Cardiac fibroblast (primary cell): ENCODE measurements around the gene TMEM106A.

Experiments
- DNase-seq, 2 donors: peaks; one replicate each; pipeline versions ENCODE4 v3.0.0 to v3.0.0-alpha.2; 2010; ENCODE audit warnings: low read depth in 2 of 2
- H3K4me3 ChIP-seq, 2 donors: replicated peaks in 1 of 2; 1 replicate in 1 of 2; 2 replicates in 1 of 2; pipeline ENCODE4 v1.5.1; 2011; ENCODE audit warnings: low read depth in 2 of 2, low read length in 2 of 2, mild to moderate bottlenecking in 2 of 2, moderate library complexity in 1 of 2
- CTCF ChIP-seq: IDR thresholded peaks from one replicate; pipeline ENCODE4 v1.5.1; 2011; ENCODE audit warnings: low read depth, mild to moderate bottlenecking, low read length, inconsistent platforms

Gene TMEM106A

DNA sequence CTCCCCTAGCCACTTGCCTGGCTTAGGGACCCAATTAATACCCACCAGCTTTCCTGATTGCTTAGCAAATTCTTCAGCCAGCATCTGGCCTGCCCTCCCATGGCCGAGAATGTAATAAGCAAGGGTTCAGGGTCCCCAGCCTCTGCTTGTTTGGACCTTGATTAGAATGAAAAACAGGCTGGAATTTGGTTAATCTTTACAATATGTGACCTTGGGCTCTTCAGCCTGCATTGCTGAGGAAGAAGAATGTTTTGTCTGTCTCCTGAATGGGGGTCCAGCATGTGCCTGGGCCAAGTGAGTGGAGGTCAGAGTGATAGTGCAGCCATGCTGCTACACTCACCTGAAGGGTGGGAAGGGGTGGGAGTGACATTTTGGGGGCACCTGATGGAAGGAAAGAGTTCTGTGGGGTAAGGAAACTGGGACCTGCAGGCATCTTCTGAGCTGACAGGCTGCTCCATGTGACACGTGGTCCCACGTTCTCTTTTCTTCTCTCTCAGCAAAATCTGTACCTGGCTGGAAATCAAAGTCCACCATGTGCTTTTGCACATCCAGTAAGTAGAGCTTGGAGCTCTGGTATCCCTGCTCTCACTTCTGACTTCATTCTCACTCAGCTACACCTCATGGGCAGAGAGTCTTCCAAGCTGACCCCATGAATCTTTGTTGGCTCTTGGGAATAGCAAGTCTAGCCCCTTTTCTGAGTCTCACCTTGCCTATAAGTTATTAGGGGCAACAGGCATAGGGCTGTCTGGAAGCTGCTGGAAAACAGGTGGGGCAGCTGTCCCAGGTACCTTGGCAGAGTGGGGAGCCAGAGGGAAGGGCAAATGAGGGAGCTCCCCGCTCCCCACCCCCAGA is 5.3 kb downstream of the TMEM106A start:
- DNase-seq = no peak
- TF ChIP-seq CTCF = no peak
- no peak overlapping the region for H3K4me3 ChIP-seq

DNA sequence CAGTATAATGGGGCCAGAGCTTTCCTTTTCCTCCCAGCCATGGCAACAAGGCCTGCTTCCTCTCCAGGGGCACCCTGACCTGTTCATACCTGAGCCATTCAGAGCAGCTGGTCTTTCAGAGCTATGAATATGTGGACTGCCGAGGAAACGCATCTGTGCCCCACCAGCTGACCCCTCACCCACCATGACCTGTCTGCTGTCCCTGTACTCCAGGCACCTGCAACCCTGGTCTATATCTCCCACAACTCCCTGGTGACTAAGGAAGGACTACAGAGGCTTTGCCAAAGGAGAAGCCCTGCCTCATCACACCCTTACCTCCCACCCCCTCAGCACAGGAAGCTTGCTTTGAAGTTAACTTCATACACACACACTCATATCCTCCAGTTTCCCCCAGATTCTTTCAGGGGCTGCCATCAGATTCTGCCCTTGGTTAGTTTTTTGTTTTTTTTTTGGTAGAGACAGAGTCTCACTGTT is 6.0 kb downstream of the TMEM106A start:
- TF ChIP-seq CTCF = no peak
- no peak for DNase-seq
- no peak overlapping the region for H3K4me3 ChIP-seq

- no peak for TF ChIP-seq CTCF
- no peak overlapping the region for H3K4me3 ChIP-seq
- no peak for DNase-seq
Measured at GRCh38 chr17:43219001-43219400, 7.3 kb downstream of the TMEM106A start.

DNA sequence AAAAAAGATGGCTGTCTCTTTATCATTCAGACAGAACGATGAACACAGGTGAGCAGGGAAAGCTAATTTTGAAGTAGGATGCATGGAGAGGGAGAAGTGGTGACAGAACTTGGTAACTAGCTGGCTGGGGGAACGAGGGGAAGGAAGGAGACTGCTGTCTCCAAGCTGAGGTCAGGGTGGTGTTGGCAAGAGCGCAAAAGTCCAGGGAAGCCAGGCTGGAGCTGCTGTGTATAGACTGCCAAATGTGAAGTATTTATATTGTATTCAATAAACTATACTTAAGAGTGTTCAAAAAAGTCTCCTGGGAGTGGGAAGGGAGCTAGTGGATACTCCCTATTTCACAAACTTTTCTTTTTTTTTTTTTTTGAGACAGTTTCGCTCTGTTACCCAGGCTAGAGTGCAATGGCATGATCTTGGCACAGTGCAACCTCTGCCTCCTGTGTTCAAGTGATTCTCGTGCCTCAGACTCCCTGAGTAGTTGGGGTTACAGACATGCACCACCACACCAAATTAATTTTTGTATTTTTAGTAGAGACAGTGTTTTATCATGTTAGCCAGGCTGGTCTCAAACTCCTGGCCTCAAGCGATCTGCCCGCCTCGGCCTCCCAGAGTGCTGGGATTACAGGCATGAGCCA is 8.2 kb downstream of the TMEM106A start:
- TF ChIP-seq CTCF = no peak
- no peak for DNase-seq

GRCh38 chr17:43220511-43221125 is 8.9 kb downstream of the TMEM106A start:
- H3K4me3 ChIP-seq = no peak overlapping the region
- DNase-seq = no peak

More for the DNA sequence above, 8.2 kb downstream of the TMEM106A start:
- no peak overlapping the region for H3K4me3 ChIP-seq

More at GRCh38 chr17:43220511-43221125, 8.9 kb downstream of the TMEM106A start:
- no peak for TF ChIP-seq CTCF
